Measurements from ENCODE around the gene CCDC85C. TPM values are rescaled to one million over a fixed set of nuclear protein-coding genes. Genes with fewer than 3 reads are reported as not detected.

The CCDC85C gene
- total and polyA plus RNA-seq, 2 of the 8 experiments (the other 6 are each of a cell fraction or from before 2014, with no cell fraction given), result 16.8 to 35.8 TPM

DNA sequence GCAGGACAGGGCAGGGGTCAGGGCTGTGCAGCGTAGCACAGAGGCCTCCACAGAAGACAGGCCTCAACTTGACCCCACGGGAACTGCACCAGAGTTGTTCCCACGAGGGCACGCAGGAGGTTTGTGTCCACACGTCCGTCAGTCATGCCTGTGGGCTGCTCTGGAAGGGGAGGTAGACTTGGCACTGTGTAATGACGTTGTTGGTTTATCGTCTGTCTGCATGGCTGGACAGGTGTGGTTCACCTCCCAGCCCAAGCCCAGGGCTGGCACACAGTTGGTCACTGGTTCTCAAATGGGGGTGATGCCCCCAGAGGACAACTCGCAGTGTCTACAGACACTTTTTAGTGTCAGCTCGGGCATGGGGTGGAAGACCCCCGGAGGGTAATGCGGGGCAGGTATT is 77.0 kb downstream of the CCDC85C start:
- POLR2A ChIA-PET (ENCODE audit: partially characterized antibody), result interaction anchor here (0.7 to 1.8 kb wide), 2 partner anchors 11 to 214 kb away, joined by 3 to 5 read pairs; no protein-coding TSS in a partner anchor

More for the DNA sequence above, 77.0 kb downstream of the CCDC85C start:
- peaks cover 0 to 6% of the 10 kb centered on the region in 2 experiments; a peak in 1 of 4 replicates for H3K79me2 ChIP-seq (ENCODE audit: control insufficient read depth in 1 of 2, insufficient read depth in 2 of 2, low read length in 2 of 2)
- H2BK12ac ChIP-seq (ENCODE audit: low read depth, low read length), result peak overlapping the region; percentile 84; the same call in 1 of the 2 replicates
- H3K79me1 ChIP-seq (ENCODE audit: low read depth, low read length), result peaks cover 17% of the 10 kb centered on the region
- H3K27me3 ChIP-seq (replicated peaks in 1 of 4; ENCODE audit: control insufficient read depth in 3 of 4, extremely low read depth in 1 of 4, insufficient read depth in 3 of 4, low read length in 3 of 4), result no peaks in the 10 kb centered on the region
- no peak overlapping the region for H2AFZ ChIP-seq (ENCODE audit: low read length)
- no peak overlapping the region for H2BK120ac ChIP-seq (replicated peaks; ENCODE audit: low read depth, low read length)
- no peak overlapping the region for H3K23ac ChIP-seq (ENCODE audit: insufficient read length)
- H3K14ac ChIP-seq (ENCODE audit: insufficient read length), result no peak overlapping the region
- no peak overlapping the region for H3K9ac ChIP-seq (replicated peaks in 1 of 4; ENCODE audit: extremely low read depth in 1 of 4, low read depth in 3 of 4, low read length in 3 of 4)
- WGBS, 2 experiments (ENCODE audit: extremely low coverage in 1 of 2, insufficient coverage in 1 of 2, insufficient read length in 1 of 2, insufficient replicate concordance in 2 of 2, low coverage in 1 of 2, low lambda C conversion rate in 2 of 2, missing lambda C conversion rate in 1 of 2), result 90% methylated on average over 11 of the region's 12 CpGs; no CpG with 5 or more reads in 1 of the 2 experiments
- no peak overlapping the region for H3K27ac ChIP-seq (ENCODE audit: low read depth, low read length)
- peak overlapping the region; percentile 65 for H2AK5ac ChIP-seq (ENCODE audit: low read depth, low read length)
- H2BK5ac ChIP-seq (ENCODE audit: low read depth, low read length), result 0 out of 2 replicates have a peak overlapping the region, but pooled peaks have one; percentile 60
- no peak for FAIRE-seq
- no peak overlapping the region for H4K91ac ChIP-seq (replicated peaks; ENCODE audit: insufficient read length, low read length)
- H3K4me2 ChIP-seq (ENCODE audit: insufficient read depth in 1 of 2, low read depth in 2 of 2, low read length in 2 of 2), result no peak overlapping the region
- H3K4me3 ChIP-seq (ENCODE audit: extremely low read depth in 1 of 4, insufficient read depth in 2 of 4, low read depth in 3 of 4, low read length in 4 of 4), result no peak overlapping the region
- no peak overlapping the region for H2BK20ac ChIP-seq (ENCODE audit: low read length)
- no peaks in the 10 kb centered on the region for H3K36me3 ChIP-seq (ENCODE audit: control insufficient read depth in 2 of 4, insufficient read depth in 4 of 4, low read length in 3 of 4)
- H4K5ac ChIP-seq (ENCODE audit: insufficient read length, low read depth, low read length), result no peak overlapping the region
- peaks cover 0 to under 1% of the 10 kb centered on the region in 2 experiments for H4K20me1 ChIP-seq (replicated peaks in 1 of 2; ENCODE audit: control insufficient read depth in 1 of 2, insufficient read depth in 2 of 2, low read length in 2 of 2)
- no peak overlapping the region for H3K56ac ChIP-seq (replicated peaks; ENCODE audit: insufficient read length, low read depth, low read length)
- TF ChIP-seq SP2 (IDR thresholded peaks at IDR 0.05; ENCODE audit: low read length) (no peak), POLR2AphosphoS5 (IDR thresholded peaks at IDR 0.05; ENCODE audit: low read depth, low read length) (no peak), CBX5 (IDR thresholded peaks at IDR 0.05; ENCODE audit: low read depth, low read length) (no peak), FOSL1 (IDR thresholded peaks at IDR 0.05; ENCODE audit: insufficient read depth, low read depth, low read length) (no peak), TAF7 (optimal IDR thresholded peaks at IDR 0.05; ENCODE audit: borderline replicate concordance, low read depth, low read length) (no peak), TAF1 (IDR thresholded peaks at IDR 0.05; ENCODE audit: low read depth, low read length) (no peak), HDAC6 (IDR thresholded peaks at IDR 0.05; ENCODE audit: low read depth, low read length) (no peak)
- H3K23me2 ChIP-seq (ENCODE audit: low read depth, low read length), result 0 out of 2 replicates have a peak, but pooled peaks cover 2% of the 10 kb centered on the region
- H3K9me3 ChIP-seq (ENCODE audit: insufficient read depth in 2 of 2, low read depth in 1 of 2, low read length in 1 of 2), result no peaks in the 10 kb centered on the region
- CTCF ChIA-PET (ENCODE audit: partially characterized antibody), result interaction anchor here (1.1 to 6.5 kb wide), 18 partner anchors 10 to 106 kb away, joined by 3 to 35 read pairs (median 4); no protein-coding TSS in a partner anchor
- H3K18ac ChIP-seq (ENCODE audit: extremely low read depth, low read length), result no peak overlapping the region
- peak overlapping the region; percentile 81; the same call in 1 of the 2 replicates for H2BK15ac ChIP-seq (ENCODE audit: low read length)
- DNase-seq (ENCODE audit: low read depth in 1 of 2, low spot score in 2 of 2), result no peak
- H3K4me1 ChIP-seq (replicated peaks in 1 of 4; ENCODE audit: control insufficient read depth in 3 of 4, insufficient read depth in 4 of 4, low read length in 3 of 4), result peaks cover 15 to 65% (median 46%) of the 10 kb centered on the region in 4 experiments
- H3K4ac ChIP-seq (replicated peaks; ENCODE audit: insufficient read length, low read depth, low read length), result no peak overlapping the region
- H4K8ac ChIP-seq (ENCODE audit: extremely low read depth, insufficient read depth, low read length), result no peak overlapping the region

Data from H1 (cell line).